ENCODE measurements around the gene MYO3B.
A peak's percentile ranks its signal among the peaks of the same experiment; 100 is the strongest.

Gene MYO3B

GRCh38 chr2:170332676-170333402 lies 154.9 kb downstream of the MYO3B start:
- no peak overlapping the region for H3K4me2 ChIP-seq (ENCODE audit: low read depth, low read length)
- H3K27me3 ChIP-seq (replicated peaks; ENCODE audit: insufficient read depth, low read length), result no peaks in the 10 kb centered on the region
- H3K9me2 ChIP-seq (replicated peaks; ENCODE audit: insufficient read depth, low read length), result no peaks in the 10 kb centered on the region
- H3K79me2 ChIP-seq (ENCODE audit: low read length), result no peaks in the 10 kb centered on the region
- H3K4me3 ChIP-seq (ENCODE audit: low read length), result no peak overlapping the region
- H2AFZ ChIP-seq (ENCODE audit: low read length), result no peak overlapping the region
- DNase-seq, result no peak
- H4K20me1 ChIP-seq (ENCODE audit: insufficient read depth, low read length), result no peaks in the 10 kb centered on the region
- H3K9ac ChIP-seq (ENCODE audit: low read length), result no peak overlapping the region
- TF ChIP-seq EZH2 (optimal IDR thresholded peaks at IDR 0.05; ENCODE audit: low read depth, low read length), result no peak
- TF ChIP-seq EZH2phosphoT487 (IDR thresholded peaks at IDR 0.05; ENCODE audit: low read length), result no peak
- TF ChIP-seq, protein P1, sequence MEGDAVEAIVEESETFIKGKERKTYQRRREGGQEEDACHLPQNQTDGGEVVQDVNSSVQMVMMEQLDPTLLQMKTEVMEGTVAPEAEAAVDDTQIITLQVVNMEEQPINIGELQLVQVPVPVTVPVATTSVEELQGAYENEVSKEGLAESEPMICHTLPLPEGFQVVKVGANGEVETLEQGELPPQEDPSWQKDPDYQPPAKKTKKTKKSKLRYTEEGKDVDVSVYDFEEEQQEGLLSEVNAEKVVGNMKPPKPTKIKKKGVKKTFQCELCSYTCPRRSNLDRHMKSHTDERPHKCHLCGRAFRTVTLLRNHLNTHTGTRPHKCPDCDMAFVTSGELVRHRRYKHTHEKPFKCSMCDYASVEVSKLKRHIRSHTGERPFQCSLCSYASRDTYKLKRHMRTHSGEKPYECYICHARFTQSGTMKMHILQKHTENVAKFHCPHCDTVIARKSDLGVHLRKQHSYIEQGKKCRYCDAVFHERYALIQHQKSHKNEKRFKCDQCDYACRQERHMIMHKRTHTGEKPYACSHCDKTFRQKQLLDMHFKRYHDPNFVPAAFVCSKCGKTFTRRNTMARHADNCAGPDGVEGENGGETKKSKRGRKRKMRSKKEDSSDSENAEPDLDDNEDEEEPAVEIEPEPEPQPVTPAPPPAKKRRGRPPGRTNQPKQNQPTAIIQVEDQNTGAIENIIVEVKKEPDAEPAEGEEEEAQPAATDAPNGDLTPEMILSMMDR (IDR thresholded peaks at IDR 0.05; ENCODE audit: low read length), result no peak
- no peaks in the 10 kb centered on the region for H3K36me3 ChIP-seq (replicated peaks; ENCODE audit: insufficient read depth, low read length)
- no peak overlapping the region for H3K27ac ChIP-seq (ENCODE audit: low read length)
- no peaks in the 10 kb centered on the region for H3K4me1 ChIP-seq (ENCODE audit: low read length)
- H3F3A ChIP-seq (ENCODE audit: insufficient read depth, low read length), result no peaks in the 10 kb centered on the region
- H3K9me3 ChIP-seq (replicated peaks; ENCODE audit: insufficient read depth, low read length), result no peaks in the 10 kb centered on the region

DNA sequence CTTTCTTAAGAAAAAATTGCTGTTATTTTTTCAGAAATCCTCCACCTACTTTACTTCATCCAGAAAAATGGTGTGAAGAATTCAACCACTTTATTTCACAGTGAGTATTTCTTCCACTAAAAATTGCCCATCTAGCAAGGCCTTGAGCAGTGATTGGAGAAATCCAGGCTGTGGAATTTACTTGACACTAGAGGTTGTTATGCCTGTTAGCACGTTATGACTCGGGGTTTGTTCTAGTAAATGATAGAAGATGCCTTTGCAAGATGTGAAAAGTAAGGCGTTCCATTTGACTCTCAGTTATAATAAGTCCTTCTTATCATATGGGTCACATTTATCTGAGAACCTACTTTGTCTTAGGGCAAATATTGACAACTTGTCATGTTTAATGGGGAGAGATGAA lies 157.4 kb downstream of the MYO3B start:
- no peaks in the 10 kb centered on the region for H3K36me3 ChIP-seq (replicated peaks; ENCODE audit: insufficient read depth, low read length)
- DNase-seq, result no peak

DNA sequence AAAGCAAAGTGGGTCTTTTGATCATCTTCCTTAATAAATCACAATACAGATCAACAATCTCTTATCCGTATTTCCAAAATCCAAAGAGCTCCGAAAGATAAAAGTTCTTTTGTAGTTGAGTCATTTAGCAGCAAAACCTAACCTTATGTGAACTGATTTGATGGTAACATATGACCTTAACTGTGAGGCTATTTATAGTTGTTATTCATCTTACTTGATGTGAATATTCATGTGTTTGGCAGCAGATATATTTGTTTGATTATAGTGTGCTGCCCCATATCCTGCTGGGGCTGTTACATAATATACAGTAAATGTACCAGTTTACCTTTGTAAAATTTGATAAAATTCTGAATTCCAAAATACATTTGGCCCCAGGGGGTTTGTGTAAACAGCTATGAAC lies 158.5 kb downstream of the MYO3B start:
- no peaks in the 10 kb centered on the region for H3K9me3 ChIP-seq (replicated peaks; ENCODE audit: insufficient read depth, low read length)
- no peak overlapping the region for H3K9ac ChIP-seq (ENCODE audit: low read length)
- 0 out of 2 replicates have a peak overlapping the region, but pooled peaks have one; percentile 21 for H3K4me2 ChIP-seq (ENCODE audit: low read depth, low read length)
- H3K27me3 ChIP-seq (replicated peaks; ENCODE audit: insufficient read depth, low read length), result 0 out of 2 replicates have a peak, but pooled peaks cover 4% of the 10 kb centered on the region
- no peak overlapping the region for H3K27ac ChIP-seq (ENCODE audit: low read length)
- TF ChIP-seq, protein P1 (IDR thresholded peaks at IDR 0.05; ENCODE audit: low read length), result no peak
- TF ChIP-seq EZH2 (optimal IDR thresholded peaks at IDR 0.05; ENCODE audit: low read depth, low read length) (no peak), EZH2phosphoT487 (IDR thresholded peaks at IDR 0.05; ENCODE audit: low read length) (no peak)
- H3K4me1 ChIP-seq (ENCODE audit: low read length), result peaks cover 8% of the 10 kb centered on the region; the same call in 1 of the 2 replicates
- H3K4me3 ChIP-seq (ENCODE audit: low read length), result no peak overlapping the region
- H4K20me1 ChIP-seq (ENCODE audit: insufficient read depth, low read length), result no peaks in the 10 kb centered on the region
- no peak for DNase-seq
- H3K9me2 ChIP-seq (replicated peaks; ENCODE audit: insufficient read depth, low read length), result no peaks in the 10 kb centered on the region
- no peaks in the 10 kb centered on the region for H3F3A ChIP-seq (ENCODE audit: insufficient read depth, low read length)
- no peak overlapping the region for H2AFZ ChIP-seq (ENCODE audit: low read length)
- no peaks in the 10 kb centered on the region for H3K36me3 ChIP-seq (replicated peaks; ENCODE audit: insufficient read depth, low read length)
- no peaks in the 10 kb centered on the region for H3K79me2 ChIP-seq (ENCODE audit: low read length)

More for the DNA sequence above, 157.4 kb downstream of the MYO3B start:
- Histone ChIP-seq H3K9ac (ENCODE audit: low read length) (no peak overlapping the region), H2AFZ (ENCODE audit: low read length) (no peak overlapping the region), H3K4me1 (ENCODE audit: low read length) (no peaks in the 10 kb centered on the region), H3F3A (ENCODE audit: insufficient read depth, low read length) (no peaks in the 10 kb centered on the region), H4K20me1 (ENCODE audit: insufficient read depth, low read length) (no peaks in the 10 kb centered on the region), H3K9me2 (replicated peaks; ENCODE audit: insufficient read depth, low read length) (no peaks in the 10 kb centered on the region), H3K4me2 (ENCODE audit: low read depth, low read length) (no peak overlapping the region), H3K4me3 (ENCODE audit: low read length) (no peak overlapping the region), H3K79me2 (ENCODE audit: low read length) (no peaks in the 10 kb centered on the region), H3K9me3 (replicated peaks; ENCODE audit: insufficient read depth, low read length) (no peaks in the 10 kb centered on the region), H3K27ac (ENCODE audit: low read length) (no peak overlapping the region), H3K27me3 (replicated peaks; ENCODE audit: insufficient read depth, low read length) (no peaks in the 10 kb centered on the region)
- TF ChIP-seq, protein P1 (IDR thresholded peaks at IDR 0.05; ENCODE audit: low read length), result no peak
- TF ChIP-seq EZH2phosphoT487 (IDR thresholded peaks at IDR 0.05; ENCODE audit: low read length), result no peak
- TF ChIP-seq EZH2 (optimal IDR thresholded peaks at IDR 0.05; ENCODE audit: low read depth, low read length), result no peak
